DOHH2 (cell line): ENCODE data around the gene CTTN.

ENCODE experiments used
- H3F3A ChIP-seq: fragments of 200-600 bp; sonication (generic), shearing (Covaris generic); 2 replicates; pipeline ENCODE4 v1.6.0; 2016; ENCODE audit warnings: antibody characterized with exemption, mild to moderate bottlenecking; ENCODE audit not compliant: control insufficient read depth, insufficient read depth
- H3K27ac ChIP-seq: fragments of 200-600 bp; sonication (generic); 2 replicates; pipeline ENCODE4 v1.5.1; 2014; ENCODE audit warnings: low read depth, mild to moderate bottlenecking, low read length, moderate library complexity
- H3K27me3 ChIP-seq: fragments of 200-600 bp; sonication (generic); 2 replicates; pipeline ENCODE4 v1.6.1; 2014; ENCODE audit warnings: mild to moderate bottlenecking, low read length, mixed read lengths; ENCODE audit not compliant: control insufficient read depth
- H3K36me3 ChIP-seq: fragments of 200-600 bp; sonication (generic); 2 replicates; pipeline ENCODE4 v1.6.1; 2014; ENCODE audit warnings: mild to moderate bottlenecking, low read length, moderate library complexity, mixed read lengths; ENCODE audit not compliant: control insufficient read depth
- H3K4me1 ChIP-seq: fragments of 200-600 bp; sonication (generic); 2 replicates; pipeline ENCODE4 v1.6.1; 2014; ENCODE audit warnings: mild to moderate bottlenecking, low read length, mixed read lengths; ENCODE audit not compliant: control insufficient read depth
- H3K4me2 ChIP-seq: fragments of 200-600 bp; sonication (generic); 2 replicates; pipeline ENCODE4 v1.6.0; 2014; ENCODE audit warnings: mild to moderate bottlenecking, low read length, moderate library complexity
- H3K4me3 ChIP-seq: fragments of 200-600 bp; sonication (generic); 2 replicates; pipeline ENCODE4 v1.5.1; 2014; ENCODE audit warnings: mild to moderate bottlenecking, low read length, mixed read lengths
- H3K79me2 ChIP-seq: fragments of 200-600 bp; sonication (generic); 2 replicates; pipeline ENCODE4 v1.6.1; 2014; ENCODE audit warnings: mild to moderate bottlenecking, low read length, mixed read lengths; ENCODE audit not compliant: control insufficient read depth
- H3K9me2 ChIP-seq: fragments of 200-600 bp; sonication (generic); replicated peaks from 2 replicates; pipeline ENCODE4 v1.6.1; 2014; ENCODE audit warnings: mild to moderate bottlenecking, low read length, mixed read lengths; ENCODE audit not compliant: control insufficient read depth
- H3K9me3 ChIP-seq: fragments of 200-600 bp; sonication (generic); 2 replicates; pipeline ENCODE4 v1.6.1; 2014; ENCODE audit warnings: antibody characterized with exemption, low read length, mixed read lengths; ENCODE audit not compliant: control insufficient read depth, insufficient read depth
- H4K20me1 ChIP-seq: fragments of 200-600 bp; sonication (generic); 2 replicates; pipeline ENCODE4 v1.6.0; 2014; ENCODE audit warnings: low read depth, mild to moderate bottlenecking, antibody characterized with exemption, low read length, moderate library complexity; ENCODE audit not compliant: control insufficient read depth, insufficient read depth
- CTCF ChIP-seq: fragments of 200-600 bp; sonication (generic); IDR thresholded peaks from one replicate; pipeline ENCODE4 v1.5.1; 2014; ENCODE audit warnings: antibody characterized with exemption, mild to moderate bottlenecking, low read depth, low read length; ENCODE audit not compliant: poor library complexity, severe bottlenecking
- EZH2phosphoT487 ChIP-seq: fragments of 200-600 bp; sonication (generic); IDR thresholded peaks from 2 replicates; pipeline ENCODE4 v1.6.1; 2017; ENCODE audit warnings: borderline replicate concordance, mild to moderate bottlenecking, antibody characterized with exemption, low read length, moderate library complexity, mixed read lengths

The CTTN gene

GRCh38 chr11:70428701-70429427 lies 30.5 kb downstream of the CTTN start:
- Histone ChIP-seq H3K79me2 (no peaks in the 10 kb centered on the region), H3K4me3 (no peak overlapping the region), H3F3A (no peaks in the 10 kb centered on the region), H3K4me1 (no peaks in the 10 kb centered on the region), H4K20me1 (no peaks in the 10 kb centered on the region), H3K27me3 (no peaks in the 10 kb centered on the region), H3K4me2 (no peak overlapping the region), H3K9me2 (no peaks in the 10 kb centered on the region), H3K36me3 (no peaks in the 10 kb centered on the region), H3K27ac (no peak overlapping the region), H3K9me3 (no peaks in the 10 kb centered on the region)
- TF ChIP-seq CTCF (no peak), EZH2phosphoT487 (no peak)

- no peak for TF ChIP-seq EZH2phosphoT487
- TF ChIP-seq CTCF: no peak
- Histone ChIP-seq H3K27ac (no peak overlapping the region), H3K4me1 (no peaks in the 10 kb centered on the region), H3K36me3 (no peaks in the 10 kb centered on the region), H3K9me3 (no peaks in the 10 kb centered on the region), H3K27me3 (peaks cover 3% of the 10 kb centered on the region; the same call in 1 of the 2 replicates), H3K4me2 (no peak overlapping the region), H3K9me2 (no peaks in the 10 kb centered on the region), H4K20me1 (no peaks in the 10 kb centered on the region), H3F3A (no peaks in the 10 kb centered on the region), H3K79me2 (no peaks in the 10 kb centered on the region), H3K4me3 (no peak overlapping the region)
Measured at GRCh38 chr11:70429428-70429705, 31.0 kb downstream of the CTTN start.

- Histone ChIP-seq H3K4me2 (no peak overlapping the region), H3K9me3 (no peaks in the 10 kb centered on the region), H3F3A (no peaks in the 10 kb centered on the region), H3K79me2 (no peaks in the 10 kb centered on the region), H3K4me3 (no peak overlapping the region), H4K20me1 (no peaks in the 10 kb centered on the region), H3K27ac (no peak overlapping the region), H3K27me3 (peaks cover 5% of the 10 kb centered on the region; the same call in 1 of the 2 replicates), H3K36me3 (no peaks in the 10 kb centered on the region), H3K4me1 (no peaks in the 10 kb centered on the region), H3K9me2 (no peaks in the 10 kb centered on the region)
- no peak for TF ChIP-seq CTCF
- TF ChIP-seq EZH2phosphoT487: no peak
Measured at GRCh38 chr11:70429724-70430521, 31.6 kb downstream of the CTTN start.
